GM10266 (cell line): ENCODE results near the gene ETV6.
"Not testable (repeated sequence)": the region's sequence is repeated elsewhere in the genome, so short reads cannot be mapped to it uniquely, and the experiment has no call there.

Experiments used
- DNase-seq: peaks from one replicate; pipeline ENCODE4 v3.0.0; 2012; ENCODE audit errors: extremely low spot score
- TF ChIP-seq, protein P1 (sequence below): IDR thresholded peaks from 2 replicates; pipeline ENCODE4 v1.5.1; 2012; ENCODE audit warnings: mild to moderate bottlenecking, low read depth; ENCODE audit not compliant: control insufficient read depth, insufficient read depth; ENCODE audit errors: missing control alignments

Gene ETV6

DNA sequence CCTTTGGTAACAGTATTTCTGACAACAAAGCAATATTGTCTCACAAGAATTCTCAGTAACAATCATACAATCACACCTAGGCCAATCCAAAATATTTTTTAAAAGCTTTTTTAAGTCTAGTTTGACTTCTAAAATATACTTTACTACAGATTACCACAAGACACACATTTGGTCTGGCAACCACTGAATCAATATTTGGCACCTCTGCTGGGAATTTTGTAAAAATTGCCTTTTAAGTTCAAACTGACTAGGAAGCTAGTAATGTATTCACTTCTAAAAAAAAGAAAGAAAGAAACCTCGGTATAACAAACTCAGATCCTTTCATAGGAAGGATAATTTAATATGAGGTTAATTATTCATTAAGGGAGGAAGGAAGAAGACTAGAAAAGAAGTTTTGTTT is 18.2 kb upstream of the ETV6 start:
- no peak for DNase-seq
- TF ChIP-seq, protein P1, sequence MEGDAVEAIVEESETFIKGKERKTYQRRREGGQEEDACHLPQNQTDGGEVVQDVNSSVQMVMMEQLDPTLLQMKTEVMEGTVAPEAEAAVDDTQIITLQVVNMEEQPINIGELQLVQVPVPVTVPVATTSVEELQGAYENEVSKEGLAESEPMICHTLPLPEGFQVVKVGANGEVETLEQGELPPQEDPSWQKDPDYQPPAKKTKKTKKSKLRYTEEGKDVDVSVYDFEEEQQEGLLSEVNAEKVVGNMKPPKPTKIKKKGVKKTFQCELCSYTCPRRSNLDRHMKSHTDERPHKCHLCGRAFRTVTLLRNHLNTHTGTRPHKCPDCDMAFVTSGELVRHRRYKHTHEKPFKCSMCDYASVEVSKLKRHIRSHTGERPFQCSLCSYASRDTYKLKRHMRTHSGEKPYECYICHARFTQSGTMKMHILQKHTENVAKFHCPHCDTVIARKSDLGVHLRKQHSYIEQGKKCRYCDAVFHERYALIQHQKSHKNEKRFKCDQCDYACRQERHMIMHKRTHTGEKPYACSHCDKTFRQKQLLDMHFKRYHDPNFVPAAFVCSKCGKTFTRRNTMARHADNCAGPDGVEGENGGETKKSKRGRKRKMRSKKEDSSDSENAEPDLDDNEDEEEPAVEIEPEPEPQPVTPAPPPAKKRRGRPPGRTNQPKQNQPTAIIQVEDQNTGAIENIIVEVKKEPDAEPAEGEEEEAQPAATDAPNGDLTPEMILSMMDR = no peak

DNA sequence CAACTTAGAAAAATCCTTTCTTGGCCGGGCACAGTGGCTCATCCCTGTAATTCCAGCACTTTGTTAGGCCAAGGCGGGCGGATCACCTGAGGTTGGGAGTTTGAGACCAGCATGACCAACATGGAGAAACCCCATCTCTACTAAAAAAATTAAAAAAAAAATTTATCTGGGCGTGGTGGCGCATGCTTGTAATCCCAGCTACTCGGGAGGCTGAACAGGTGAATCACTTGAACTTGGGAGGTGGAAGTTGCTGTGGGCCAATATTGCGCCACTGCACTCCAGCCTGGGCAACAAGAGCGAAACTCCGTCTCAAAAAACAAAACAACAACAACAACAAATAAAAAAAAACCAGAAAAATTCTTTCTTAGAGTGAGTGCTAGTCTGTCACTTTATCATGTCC is 17.6 kb upstream of the ETV6 start:
- DNase-seq = not testable (repeated sequence)

DNA sequence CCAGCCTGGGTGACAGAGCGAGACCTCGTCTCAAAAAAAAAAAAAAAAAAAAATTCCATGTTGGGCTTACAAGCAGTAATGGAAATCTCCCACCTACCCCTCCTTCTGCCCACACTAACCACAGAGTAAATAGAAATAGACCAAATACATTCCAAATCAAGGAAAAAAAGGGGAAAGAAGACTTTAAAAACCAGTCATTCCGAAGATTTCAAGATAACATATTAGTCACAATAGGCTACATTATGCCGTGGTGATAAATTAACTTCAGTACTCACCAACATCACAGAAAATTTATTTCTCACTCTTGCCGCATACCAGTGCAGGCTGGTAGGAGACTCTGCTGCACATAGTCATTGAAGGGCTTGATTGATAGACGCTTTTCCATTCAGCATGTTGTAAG is 15.5 kb upstream of the ETV6 start:
- no peak for DNase-seq
- TF ChIP-seq, protein P1 = no peak

DNA sequence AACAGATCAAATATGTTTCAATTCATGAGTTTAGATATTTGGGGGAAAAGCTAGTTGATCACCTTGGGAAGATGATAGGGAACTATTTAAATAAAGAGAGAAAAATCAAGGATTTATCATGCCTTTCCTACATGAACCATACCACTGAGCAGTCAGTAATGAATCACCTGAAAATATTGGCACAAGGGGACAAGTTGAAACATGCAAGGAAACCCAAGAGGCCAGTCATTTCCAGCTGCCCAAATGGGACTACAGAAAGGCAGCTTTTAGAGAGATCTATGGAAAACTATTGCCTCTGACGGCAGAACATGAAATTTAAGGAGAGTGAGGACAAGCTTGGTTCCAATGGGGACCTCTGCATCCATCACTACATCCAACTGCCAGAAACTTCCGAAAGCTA is 14.1 kb upstream of the ETV6 start:
- TF ChIP-seq, protein P1 = no peak
- no peak for DNase-seq

DNA sequence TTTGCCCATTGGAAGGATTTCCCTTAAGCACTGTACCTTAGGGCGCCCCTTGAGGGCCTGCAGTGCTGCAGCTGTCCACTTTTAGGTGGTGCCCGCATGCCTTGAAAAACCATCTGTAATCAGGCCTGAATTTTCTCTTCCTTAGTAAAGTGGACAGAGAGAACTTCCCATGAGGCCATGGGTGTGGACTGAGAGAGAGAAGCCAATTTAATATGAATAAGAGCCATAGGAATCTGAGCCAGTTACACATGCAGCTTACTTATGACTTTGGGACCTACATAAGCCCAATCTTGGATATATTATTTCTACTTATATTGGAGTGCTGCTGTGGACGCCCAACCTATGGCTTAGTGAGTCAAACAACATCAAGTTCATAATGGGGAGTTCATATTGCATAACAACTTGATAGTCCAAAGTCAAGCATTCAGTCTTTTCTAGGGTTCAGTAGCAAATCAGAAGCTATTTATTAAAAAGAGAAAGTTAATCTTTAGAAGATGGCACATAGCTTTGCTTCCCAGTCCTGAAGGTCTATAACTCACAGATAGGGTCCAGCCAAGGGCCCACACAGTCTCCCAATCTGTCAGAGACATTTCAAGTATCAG is 11.1 kb upstream of the ETV6 start:
- TF ChIP-seq, protein P1 = no peak
- DNase-seq = no peak

DNA sequence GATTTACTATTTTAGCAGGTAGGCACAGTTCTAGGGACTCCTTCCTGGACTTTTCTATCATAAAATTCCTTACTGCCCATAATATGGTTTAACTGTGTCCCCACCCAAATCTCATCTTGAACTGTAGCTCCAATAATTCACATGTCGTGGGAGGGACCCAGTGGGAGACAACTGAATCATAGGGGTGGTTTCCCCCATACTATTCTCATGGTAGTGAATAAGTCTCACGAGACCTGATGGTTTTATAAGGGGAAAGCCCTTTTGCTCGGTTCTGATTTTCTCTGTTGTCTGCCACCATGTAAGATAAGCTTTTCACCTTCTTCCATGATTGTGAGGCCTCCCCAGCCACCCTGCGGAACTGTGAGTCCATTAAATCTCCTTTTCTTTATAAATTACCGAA is 10.0 kb upstream of the ETV6 start:
- DNase-seq = no peak
- TF ChIP-seq, protein P1 = no peak

DNA sequence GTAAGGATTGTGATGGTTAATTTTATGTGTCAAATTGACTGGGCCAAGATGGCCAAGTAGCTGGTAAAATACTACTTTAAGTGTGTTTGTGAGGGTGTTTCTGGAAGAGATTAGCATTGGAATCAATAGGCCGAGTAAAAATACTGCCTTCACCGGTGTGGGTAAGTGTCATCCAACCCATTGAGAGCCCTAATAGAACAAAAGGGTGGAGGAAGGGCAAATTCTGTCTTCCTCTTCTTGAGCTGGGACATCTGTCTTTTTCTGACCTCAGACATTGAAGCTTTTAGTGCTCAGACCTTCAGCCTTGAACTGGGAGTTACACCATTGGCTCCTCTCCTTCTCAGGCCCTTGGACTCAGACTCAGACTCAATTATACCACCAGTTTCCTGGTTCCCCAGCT is 8.0 kb upstream of the ETV6 start:
- TF ChIP-seq, protein P1 = no peak
- DNase-seq = no peak

DNA sequence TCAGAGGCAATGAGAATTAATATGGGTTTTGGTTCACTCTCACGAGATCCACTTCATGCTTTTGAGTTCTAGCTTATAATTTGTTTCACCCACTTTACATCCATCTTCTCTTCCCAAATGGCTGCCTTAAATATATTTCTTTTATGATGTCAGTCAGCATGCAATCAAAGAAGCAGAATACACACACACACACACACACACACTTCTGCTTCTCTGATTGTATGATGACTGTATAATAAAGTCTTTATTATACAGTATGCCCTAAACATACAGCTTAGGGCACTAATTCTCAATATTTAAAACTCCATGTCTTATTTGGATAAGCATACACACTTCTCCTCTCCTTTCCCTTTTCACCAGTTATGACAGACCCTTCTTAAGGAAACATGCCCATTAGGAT is 6.7 kb upstream of the ETV6 start:
- TF ChIP-seq, protein P1 = no peak

More for the DNA sequence above, 6.7 kb upstream of the ETV6 start:
- DNase-seq = no peak
